A549 (cell line): Measurements from ENCODE around the gene SLC39A11.

Experiments
- BHLHE40 ChIP-seq: IDR thresholded peaks from 2 replicates; pipeline ENCODE4 v1.6.1; 2012; ENCODE audit warnings: low read depth, low read length, inconsistent platforms
- CEBPB ChIP-seq, 2 experiments: fragments of >200 bp in 1 of 2; sonication (Bioruptor Twin) in 1 of 2; formaldehyde crosslinking in 1 of 2; IDR thresholded peaks; 2 replicates each; pipeline ENCODE4 v1.6.1; 2012 to 2016
- HDAC2 ChIP-seq: fragments of 200-600 bp; sonication (generic); IDR thresholded peaks from 2 replicates; pipeline ENCODE4 v1.6.1; 2016
- KDM5A ChIP-seq: fragments of 200-600 bp; sonication (generic); IDR thresholded peaks from 2 replicates; pipeline ENCODE4 v1.6.1; 2016; ENCODE audit warnings: antibody characterized with exemption, mild to moderate bottlenecking
- MYC ChIP-seq: IDR thresholded peaks from 2 replicates; pipeline ENCODE4 v1.6.1; 2012; ENCODE audit warnings: mild to moderate bottlenecking, inconsistent platforms, low read length, improper control_type of control experiment, borderline replicate concordance
- POLR2A ChIP-seq: IDR thresholded peaks from 2 replicates; pipeline ENCODE4 v1.6.1; 2012; ENCODE audit warnings: mild to moderate bottlenecking, low read length
- RFX5 ChIP-seq: fragments of 450-650 bp; IDR thresholded peaks from 2 replicates; pipeline ENCODE4 v1.7.1; 2014; ENCODE audit warnings: antibody characterized with exemption, mild to moderate bottlenecking, moderate library complexity
- RNF2 ChIP-seq: fragments of 200-600 bp; sonication (generic); IDR thresholded peaks from 2 replicates; pipeline ENCODE4 v1.6.1; 2016; ENCODE audit warnings: low read depth, mild to moderate bottlenecking, antibody characterized with exemption, moderate library complexity, borderline replicate concordance
- TP53 ChIP-seq: fragments of 250-450 bp; sonication (Bioruptor Pico); IDR thresholded peaks from 2 replicates; pipeline ENCODE4 v1.5.0; 2021; ENCODE audit warnings: mild to moderate bottlenecking, moderate library complexity
- TF ChIP-seq, protein P1 (sequence below): fragments of >200 bp; sonication (Bioruptor Twin); formaldehyde crosslinking; IDR thresholded peaks from 3 replicates; pipeline ENCODE4 v1.5.1; 2016
- TF ChIP-seq, protein P2 (sequence below): fragments of >200 bp; sonication (Bioruptor Twin); formaldehyde crosslinking; IDR thresholded peaks from 3 replicates; pipeline ENCODE4 v1.6.1; 2016
- TF ChIP-seq, protein P3 (sequence below): fragments of 150-350 bp; IDR thresholded peaks from 2 replicates; pipeline ENCODE4 v1.6.1; 2014; ENCODE audit warnings: low read depth, mild to moderate bottlenecking, low read length

DNA sequence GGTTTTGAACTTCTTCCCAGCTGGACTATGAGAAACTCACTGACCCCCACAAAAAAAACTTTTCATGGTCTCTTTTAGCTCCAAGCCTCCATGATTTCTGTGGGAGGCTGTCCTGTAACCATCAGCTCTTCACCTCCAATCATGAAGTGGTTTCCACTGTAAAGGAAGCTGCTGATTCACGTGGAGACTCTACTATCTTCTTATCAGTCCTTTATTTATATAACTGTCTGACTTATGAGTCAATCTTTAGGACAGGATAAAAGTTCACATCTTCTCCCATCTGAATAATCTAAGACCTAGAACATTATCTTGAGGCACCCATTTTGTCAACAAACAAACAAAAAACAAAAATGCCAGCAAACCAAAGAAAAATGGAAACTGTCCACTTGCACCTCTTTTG, 409.9 kb downstream of the SLC39A11 start:
- TF ChIP-seq MYC (no peak), TP53 (no peak), CEBPB (IDR thresholded peaks at IDR 0.05) (peak in 1 of 2 experiments; percentile 65; a peak in 2 of 4 replicates), BHLHE40 (no peak), HDAC2 (no peak), POLR2A (no peak), RNF2 (no peak), RFX5 (no peak), KDM5A (no peak)
- TF ChIP-seq, protein P1, sequence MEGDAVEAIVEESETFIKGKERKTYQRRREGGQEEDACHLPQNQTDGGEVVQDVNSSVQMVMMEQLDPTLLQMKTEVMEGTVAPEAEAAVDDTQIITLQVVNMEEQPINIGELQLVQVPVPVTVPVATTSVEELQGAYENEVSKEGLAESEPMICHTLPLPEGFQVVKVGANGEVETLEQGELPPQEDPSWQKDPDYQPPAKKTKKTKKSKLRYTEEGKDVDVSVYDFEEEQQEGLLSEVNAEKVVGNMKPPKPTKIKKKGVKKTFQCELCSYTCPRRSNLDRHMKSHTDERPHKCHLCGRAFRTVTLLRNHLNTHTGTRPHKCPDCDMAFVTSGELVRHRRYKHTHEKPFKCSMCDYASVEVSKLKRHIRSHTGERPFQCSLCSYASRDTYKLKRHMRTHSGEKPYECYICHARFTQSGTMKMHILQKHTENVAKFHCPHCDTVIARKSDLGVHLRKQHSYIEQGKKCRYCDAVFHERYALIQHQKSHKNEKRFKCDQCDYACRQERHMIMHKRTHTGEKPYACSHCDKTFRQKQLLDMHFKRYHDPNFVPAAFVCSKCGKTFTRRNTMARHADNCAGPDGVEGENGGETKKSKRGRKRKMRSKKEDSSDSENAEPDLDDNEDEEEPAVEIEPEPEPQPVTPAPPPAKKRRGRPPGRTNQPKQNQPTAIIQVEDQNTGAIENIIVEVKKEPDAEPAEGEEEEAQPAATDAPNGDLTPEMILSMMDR: no peak
- TF ChIP-seq, protein P2, sequence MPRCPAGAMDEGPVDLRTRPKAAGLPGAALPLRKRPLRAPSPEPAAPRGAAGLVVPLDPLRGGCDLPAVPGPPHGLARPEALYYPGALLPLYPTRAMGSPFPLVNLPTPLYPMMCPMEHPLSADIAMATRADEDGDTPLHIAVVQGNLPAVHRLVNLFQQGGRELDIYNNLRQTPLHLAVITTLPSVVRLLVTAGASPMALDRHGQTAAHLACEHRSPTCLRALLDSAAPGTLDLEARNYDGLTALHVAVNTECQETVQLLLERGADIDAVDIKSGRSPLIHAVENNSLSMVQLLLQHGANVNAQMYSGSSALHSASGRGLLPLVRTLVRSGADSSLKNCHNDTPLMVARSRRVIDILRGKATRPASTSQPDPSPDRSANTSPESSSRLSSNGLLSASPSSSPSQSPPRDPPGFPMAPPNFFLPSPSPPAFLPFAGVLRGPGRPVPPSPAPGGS: no peak
- TF ChIP-seq, protein P3, sequence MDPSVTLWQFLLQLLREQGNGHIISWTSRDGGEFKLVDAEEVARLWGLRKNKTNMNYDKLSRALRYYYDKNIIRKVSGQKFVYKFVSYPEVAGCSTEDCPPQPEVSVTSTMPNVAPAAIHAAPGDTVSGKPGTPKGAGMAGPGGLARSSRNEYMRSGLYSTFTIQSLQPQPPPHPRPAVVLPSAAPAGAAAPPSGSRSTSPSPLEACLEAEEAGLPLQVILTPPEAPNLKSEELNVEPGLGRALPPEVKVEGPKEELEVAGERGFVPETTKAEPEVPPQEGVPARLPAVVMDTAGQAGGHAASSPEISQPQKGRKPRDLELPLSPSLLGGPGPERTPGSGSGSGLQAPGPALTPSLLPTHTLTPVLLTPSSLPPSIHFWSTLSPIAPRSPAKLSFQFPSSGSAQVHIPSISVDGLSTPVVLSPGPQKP: no peak
